H9 (cell line): ENCODE measurements around the gene PTPRN2. TPM values are rescaled to one million over a fixed set of nuclear protein-coding genes. Genes with fewer than 3 reads are reported as not detected.

ENCODE experiments used
- DNase-seq: peaks from one replicate; pipeline ENCODE4 v3.0.0-alpha.2; 2017
- H2AFZ ChIP-seq: one replicate; pipeline ENCODE4 v1.6.1; 2013; ENCODE audit warnings: mild to moderate bottlenecking, low read length, control low read depth, moderate library complexity
- H2AK5ac ChIP-seq: 2 replicates; pipeline ENCODE4 v1.6.1; 2013; ENCODE audit warnings: low read length, control low read depth, mixed read lengths; ENCODE audit not compliant: insufficient read length
- H2BK120ac ChIP-seq: one replicate; pipeline ENCODE4 v1.6.1; 2013; ENCODE audit warnings: low read depth, mild to moderate bottlenecking, low read length, control low read depth, inconsistent platforms; ENCODE audit not compliant: poor library complexity, severe bottlenecking
- H2BK12ac ChIP-seq: 2 replicates; pipeline ENCODE4 v1.6.1; 2013; ENCODE audit warnings: low read length, control low read depth, mixed read lengths, low read depth; ENCODE audit not compliant: insufficient read length
- H2BK15ac ChIP-seq: 2 replicates; pipeline ENCODE4 v1.6.1; 2013; ENCODE audit warnings: low read depth, low read length, control low read depth
- H2BK20ac ChIP-seq: one replicate; pipeline ENCODE4 v1.6.1; 2013; ENCODE audit warnings: low read depth, mild to moderate bottlenecking, low read length, control low read depth, inconsistent platforms; ENCODE audit not compliant: poor library complexity, severe bottlenecking
- H2BK5ac ChIP-seq: 2 replicates; pipeline ENCODE4 v1.6.1; 2013; ENCODE audit warnings: low read length, control low read depth, mixed read lengths; ENCODE audit not compliant: insufficient read length
- H3K14ac ChIP-seq: 2 replicates; pipeline ENCODE4 v1.6.1; 2013; ENCODE audit warnings: low read length, control low read depth; ENCODE audit not compliant: insufficient read depth
- H3K18ac ChIP-seq: 2 replicates; pipeline ENCODE4 v1.6.1; 2013; ENCODE audit warnings: low read depth, mild to moderate bottlenecking, mixed read lengths, low read length, control low read depth; ENCODE audit not compliant: insufficient read length
- H3K23ac ChIP-seq: 2 replicates; pipeline ENCODE4 v1.6.1; 2013; ENCODE audit warnings: low read length, control low read depth, mixed read lengths, low read depth; ENCODE audit not compliant: insufficient read length
- H3K23me2 ChIP-seq: 2 replicates; pipeline ENCODE4 v1.6.1; 2013; ENCODE audit warnings: low read depth, mild to moderate bottlenecking, mixed read lengths, low read length, control low read depth; ENCODE audit not compliant: insufficient read length, poor library complexity, severe bottlenecking
- H3K27ac ChIP-seq: 2 replicates; pipeline ENCODE4 v1.5.1; 2013; ENCODE audit warnings: low read length, control low read depth, mixed read lengths, low read depth; ENCODE audit not compliant: insufficient read length
- H3K27me3 ChIP-seq: 2 replicates; pipeline ENCODE4 v1.6.1; 2013; ENCODE audit warnings: low read length, control low read depth, inconsistent platforms; ENCODE audit not compliant: insufficient read depth
- H3K4ac ChIP-seq: 2 replicates; pipeline ENCODE4 v1.6.1; 2013; ENCODE audit warnings: low read depth, mild to moderate bottlenecking, control low read depth, inconsistent platforms, low read length, moderate library complexity
- H3K4me1 ChIP-seq: 2 replicates; pipeline ENCODE4 v1.6.1; 2013; ENCODE audit warnings: low read length, control low read depth, inconsistent platforms; ENCODE audit not compliant: insufficient read depth
- H3K4me2 ChIP-seq: 2 replicates; pipeline ENCODE4 v1.6.1; 2013; ENCODE audit warnings: low read length, control low read depth, mixed read lengths; ENCODE audit not compliant: insufficient read length, insufficient read depth
- H3K56ac ChIP-seq: 2 replicates; pipeline ENCODE4 v1.6.1; 2013; ENCODE audit warnings: low read depth, mild to moderate bottlenecking, mixed read lengths, low read length, control low read depth; ENCODE audit not compliant: insufficient read length
- H3K79me1 ChIP-seq: 2 replicates; pipeline ENCODE4 v1.6.1; 2013; ENCODE audit warnings: low read depth, mild to moderate bottlenecking, moderate library complexity, low read length, control low read depth, inconsistent platforms; ENCODE audit not compliant: insufficient read depth, poor library complexity, severe bottlenecking
- H3K79me2 ChIP-seq: 2 replicates; pipeline ENCODE4 v1.6.1; 2013; ENCODE audit warnings: low read length, control low read depth, inconsistent platforms; ENCODE audit not compliant: insufficient read depth
- H3K9ac ChIP-seq: 2 replicates; pipeline ENCODE4 v1.6.1; 2013; ENCODE audit warnings: low read length, control low read depth, mixed read lengths; ENCODE audit not compliant: insufficient read length; ENCODE audit errors: extremely low read depth
- H3K9me3 ChIP-seq: one replicate; pipeline ENCODE4 v1.6.1; 2013; ENCODE audit warnings: low read depth, low read length, inconsistent platforms; ENCODE audit not compliant: control insufficient read depth
- H3T11ph ChIP-seq: one replicate; pipeline ENCODE4 v1.6.1; 2013; ENCODE audit warnings: mild to moderate bottlenecking, low read length, control low read depth, inconsistent platforms
- H4K20me1 ChIP-seq: one replicate; pipeline ENCODE4 v1.6.1; 2013; ENCODE audit not compliant: control insufficient read depth, insufficient read length, insufficient read depth
- H4K5ac ChIP-seq: 2 replicates; pipeline ENCODE4 v1.6.1; 2013; ENCODE audit warnings: low read depth, mild to moderate bottlenecking, mixed read lengths, low read length, control low read depth; ENCODE audit not compliant: insufficient read length
- H4K8ac ChIP-seq: replicated peaks from 2 replicates; pipeline ENCODE4 v1.6.1; 2013; ENCODE audit warnings: low read length, control low read depth, mixed read lengths, low read depth; ENCODE audit not compliant: insufficient read length
- H4K91ac ChIP-seq: 2 replicates; pipeline ENCODE4 v1.6.1; 2013; ENCODE audit warnings: low read depth, mild to moderate bottlenecking, moderate library complexity, mixed read lengths, low read length, control low read depth; ENCODE audit not compliant: insufficient read length
- H3K27ac Mint-ChIP-seq, 3 experiments: 2 replicates in 2 of 3; 3 replicates in 1 of 3; pipeline ENCODE4 v1.8.0; 2020 to 2021; ENCODE audit warnings: mixed read lengths in 3 of 3, mild to moderate bottlenecking in 1 of 3, moderate library complexity in 1 of 3
- H3K27me3 Mint-ChIP-seq: 2 replicates; pipeline ENCODE4 v1.8.0; 2021; ENCODE audit warnings: low read depth, mild to moderate bottlenecking, moderate library complexity, mixed read lengths
- H3K36me3 Mint-ChIP-seq, 3 experiments: 2 replicates in 2 of 3; 3 replicates in 1 of 3; pipeline ENCODE4 v1.8.0; 2020 to 2021; ENCODE audit warnings: low read depth in 3 of 3, mixed read lengths in 3 of 3; ENCODE audit not compliant: insufficient read depth in 1 of 3
- H3K4me1 Mint-ChIP-seq, 2 experiments: 2 replicates each; pipeline ENCODE4 v1.8.0; 2020; ENCODE audit warnings: mixed read lengths in 2 of 2
- H3K4me3 Mint-ChIP-seq, 2 experiments: 2 replicates in 1 of 2; 3 replicates in 1 of 2; pipeline ENCODE4 v1.8.0; 2020 to 2021; ENCODE audit warnings: mild to moderate bottlenecking in 2 of 2, mixed read lengths in 2 of 2, moderate library complexity in 1 of 2
- H3K9me3 Mint-ChIP-seq, 2 experiments: 2 replicates in 1 of 2; 3 replicates in 1 of 2; pipeline ENCODE4 v1.8.0; 2020; ENCODE audit warnings: mild to moderate bottlenecking in 2 of 2, mixed read lengths in 2 of 2, moderate library complexity in 1 of 2
- CTCF ChIP-seq: fragments of 200-600 bp; sonication (generic); conservative IDR thresholded peaks from 3 replicates; pipeline ENCODE4 v1.8.0; 2021; ENCODE audit warnings: antibody characterized with exemption, mild to moderate bottlenecking
- WGBS: extraction: QIAGEN DNeasy Blood & Tissue Kit; methylation state at CpG from one replicate; pipeline ENCODE4 v1.1.7; 2013; ENCODE audit warnings: missing lambda C conversion rate, low lambda C conversion rate, mixed read lengths; ENCODE audit not compliant: insufficient read length; ENCODE audit errors: extremely low coverage; 5-methylcytosine and 5-hydroxymethylcytosine counted together
- total RNA-seq: library from RNA; stranded (reverse); gene quantifications from 2 replicates; pipeline ENCODE4 v1.2.1, GENCODE V29; 2021

PTPRN2 gene
- total RNA-seq, 1 experiment from 2014 or later = 5.2 TPM

GRCh38 chr7:157811946-157812345 is 775.7 kb downstream of the PTPRN2 start:
- peaks cover 15 to 28% (median 21%) of the 10 kb centered on the region in 3 experiments for H3K36me3 Mint-ChIP-seq
- no peak overlapping the region for H2BK5ac ChIP-seq
- H2AFZ ChIP-seq = no peak overlapping the region
- no peak overlapping the region for H2BK15ac ChIP-seq
- no peak overlapping the region for H3K27ac ChIP-seq
- no peaks in the 10 kb centered on the region for H3K27me3 ChIP-seq
- TF ChIP-seq CTCF = no peak
- H3K23me2 ChIP-seq = no peaks in the 10 kb centered on the region
- peaks cover 28 to 31% of the 10 kb centered on the region in 2 experiments for H3K9me3 Mint-ChIP-seq
- no peak overlapping the region for H4K8ac ChIP-seq
- no peaks in the 10 kb centered on the region for H3K4me1 ChIP-seq
- no peak for DNase-seq
- H3K4me2 ChIP-seq = no peak overlapping the region
- H3K4me3 Mint-ChIP-seq = no peak overlapping the region
- H2AK5ac ChIP-seq = no peak overlapping the region
- H3T11ph ChIP-seq = no peak overlapping the region
- H4K91ac ChIP-seq = no peak overlapping the region
- H2BK20ac ChIP-seq = no peak overlapping the region
- peaks cover 19% of the 10 kb centered on the region for H3K9me3 ChIP-seq
- no peaks in the 10 kb centered on the region for H3K79me2 ChIP-seq
- H2BK12ac ChIP-seq = no peak overlapping the region
- H3K56ac ChIP-seq = no peak overlapping the region
- no peak overlapping the region for H2BK120ac ChIP-seq
- peaks cover 4 to 6% of the 10 kb centered on the region in 2 experiments for H3K4me1 Mint-ChIP-seq
- no peak overlapping the region for H3K14ac ChIP-seq
- no peak overlapping the region for H3K23ac ChIP-seq
- H3K27ac Mint-ChIP-seq = no peak overlapping the region; a peak in 1 of 7 replicates
- H3K9ac ChIP-seq = no peak overlapping the region
- H3K4ac ChIP-seq = no peak overlapping the region
- peaks cover 5% of the 10 kb centered on the region for H3K27me3 Mint-ChIP-seq
- H4K5ac ChIP-seq = no peak overlapping the region
- WGBS = no CpG with 5 or more reads among the region's 16 CpGs
- no peak overlapping the region for H3K18ac ChIP-seq
- no peaks in the 10 kb centered on the region for H3K79me1 ChIP-seq
- no peaks in the 10 kb centered on the region for H4K20me1 ChIP-seq
